Thyroid gland (tissue), 4 donors: ENCODE results near the gene DHPS.

Experiments used
- CTCF ChIP-seq, 6 experiments: fragments of 200-600 bp in 3 of 6; fragments of 450-650 bp in 3 of 6; sonication (generic) in 3 of 6; IDR thresholded peaks; one replicate each; pipeline ENCODE4 v1.5.1; 2016 to 2019; ENCODE audit warnings: antibody characterized with exemption in 6 of 6, mild to moderate bottlenecking in 2 of 6, inconsistent platforms in 1 of 6, moderate library complexity in 1 of 6
- POLR2A ChIP-seq, 2 donors: fragments of 450-650 bp; IDR thresholded peaks; one replicate each; pipeline ENCODE4 v1.6.1; 2017; ENCODE audit warnings: antibody characterized with exemption in 2 of 2, mild to moderate bottlenecking in 2 of 2, moderate library complexity in 1 of 2

GRCh38 chr19:12698138-12698537 is 16.5 kb upstream of the DHPS start:
- TF ChIP-seq POLR2A (IDR thresholded peaks at IDR 0.05) (no peak), CTCF (IDR thresholded peaks at IDR 0.05) (no peak)
